Astrocyte of the cerebellum (primary cell): Measurements from ENCODE around the gene RHCG.

ENCODE experiments used
- DNase-seq: peaks from one replicate; pipeline ENCODE4 v3.0.0-alpha.2; 2011; ENCODE audit warnings: low read depth
- H3K4me3 ChIP-seq: 2 replicates; pipeline ENCODE4 v1.5.1; 2011; ENCODE audit warnings: mild to moderate bottlenecking, low read depth, low read length, moderate library complexity
- CTCF ChIP-seq: IDR thresholded peaks from 2 replicates; pipeline ENCODE4 v1.5.1; 2012; ENCODE audit warnings: low read length, low read depth, moderate library complexity, mild to moderate bottlenecking; ENCODE audit errors: missing control alignments
- in situ Hi-C: cut with HindIII; loops from 2 replicates; pipeline ENCODE4 v1.10.0; 2017; ENCODE audit warnings: low sequenced_read_pairs

RHCG gene

GRCh38 chr15:89506026-89506686 lies 9.8 kb upstream of the RHCG start:
- TF ChIP-seq CTCF, result no peak
- no peak overlapping the region for H3K4me3 ChIP-seq
- in situ Hi-C loops, result no loop called here
- DNase-seq, result no peak

- DNase-seq, result no peak
- no peak overlapping the region for H3K4me3 ChIP-seq
- TF ChIP-seq CTCF, result no peak
- in situ Hi-C loops, result no loop called here
Observed at GRCh38 chr15:89504166-89504565, 7.8 kb upstream of the RHCG start.

GRCh38 chr15:89502867-89503595 lies 6.6 kb upstream of the RHCG start:
- no peak for DNase-seq
- in situ Hi-C loops, result no loop called here
- H3K4me3 ChIP-seq, result no peak overlapping the region
- TF ChIP-seq CTCF, result no peak

- no peak overlapping the region for H3K4me3 ChIP-seq
- in situ Hi-C loops, result no loop called here
- TF ChIP-seq CTCF, result no peak
- no peak for DNase-seq
Observed at GRCh38 chr15:89501646-89502045, 5.3 kb upstream of the RHCG start.

GRCh38 chr15:89500397-89501270 lies 4.3 kb upstream of the RHCG start:
- in situ Hi-C loops, result no loop called here
- no peak overlapping the region for H3K4me3 ChIP-seq
- no peak for DNase-seq
- peak; percentile 32 for TF ChIP-seq CTCF

- in situ Hi-C loops, result no loop called here
- DNase-seq, result no peak
- no peak overlapping the region for H3K4me3 ChIP-seq
- no peak for TF ChIP-seq CTCF
Observed at GRCh38 chr15:89499156-89499555, 2.8 kb upstream of the RHCG start.
